K562 (cell line): ENCODE data around the gene EMD. TPM values are rescaled to one million over a fixed set of nuclear protein-coding genes. Genes with fewer than 3 reads are reported as not detected.

Experiments
- EP400 ChIP-seq: fragments of 450-650 bp; IDR thresholded peaks from 2 replicates; pipeline ENCODE4 v1.6.1; 2017; ENCODE audit warnings: antibody characterized with exemption, mild to moderate bottlenecking, moderate library complexity
- HDAC2 ChIP-seq: fragments of 450-650 bp; IDR thresholded peaks from 2 replicates; pipeline ENCODE4 v1.6.1; 2016; ENCODE audit warnings: mild to moderate bottlenecking
- HIVEP1 ChIP-seq: fragments of 250-450 bp; sonication (Bioruptor Pico); IDR thresholded peaks from 2 replicates; pipeline ENCODE4 v1.4.0; 2020; ENCODE audit warnings: mild to moderate bottlenecking
- IRF1 ChIP-seq: sonication (generic); formaldehyde crosslinking; IDR thresholded peaks from 2 replicates; pipeline ENCODE4 v1.8.0; 2022; ENCODE audit warnings: missing genetic modification reagents, mild to moderate bottlenecking, borderline replicate concordance
- JUN ChIP-seq, 2 experiments: sonication (generic) in 1 of 2; formaldehyde crosslinking in 1 of 2; IDR thresholded peaks; 2 replicates each; pipeline versions ENCODE4 v1.6.1 to v1.8.0; 2012 to 2022; ENCODE audit warnings: borderline replicate concordance in 2 of 2, mild to moderate bottlenecking in 2 of 2, improper control_type of control experiment in 1 of 2, low read depth in 1 of 2, low read length in 1 of 2, missing genetic modification reagents in 1 of 2
- KDM5B ChIP-seq: fragments of 200-600 bp; sonication (generic); IDR thresholded peaks from 2 replicates; pipeline ENCODE4 v1.6.1; 2012; ENCODE audit warnings: low read depth, mild to moderate bottlenecking, moderate library complexity, low read length, control low read depth, inconsistent platforms; ENCODE audit not compliant: insufficient replicate concordance
- MCM3 ChIP-seq: fragments of 450-650 bp; IDR thresholded peaks from 2 replicates; pipeline ENCODE4 v1.6.1; 2016
- MITF ChIP-seq: IDR thresholded peaks from 2 replicates; pipeline ENCODE4 v1.6.1; 2014; ENCODE audit warnings: antibody characterized with exemption
- NONO ChIP-seq, 2 experiments: fragments of 200-400 bp in 1 of 2; fragments of 450-650 bp in 1 of 2; formaldehyde crosslinking in 1 of 2; IDR thresholded peaks; 2 replicates each; pipeline ENCODE4 v1.6.1; 2017; ENCODE audit warnings: low read depth in 2 of 2, mild to moderate bottlenecking in 2 of 2, moderate library complexity in 2 of 2, low read length in 1 of 2
- PHB2 ChIP-seq: fragments of 450-650 bp; IDR thresholded peaks from 2 replicates; pipeline ENCODE4 v1.6.1; 2017; ENCODE audit warnings: low read depth
- RBM25 ChIP-seq: fragments of 200-400 bp; formaldehyde crosslinking; IDR thresholded peaks from 2 replicates; pipeline ENCODE4 v1.6.1; 2018; ENCODE audit warnings: low read length, low read depth, moderate library complexity; ENCODE audit not compliant: severe bottlenecking
- ZBTB8A ChIP-seq: fragments of 450-650 bp; IDR thresholded peaks from 2 replicates; pipeline ENCODE4 v1.6.1; 2018; ENCODE audit warnings: mild to moderate bottlenecking, moderate library complexity; ENCODE audit not compliant: partially characterized antibody
- ZNF347 ChIP-seq: fragments of 450-650 bp; formaldehyde crosslinking; IDR thresholded peaks from 2 replicates; pipeline ENCODE4 v1.4.0; 2020; ENCODE audit warnings: low read depth, mild to moderate bottlenecking, moderate library complexity
- ZNF740 ChIP-seq, 3 experiments: fragments of 200-800 bp in 1 of 3; sonication (Bioruptor generic) in 1 of 3; sonication (generic) in 1 of 3; formaldehyde crosslinking in 1 of 3; IDR thresholded peaks; 2 replicates each; pipeline versions ENCODE4 v1.6.1 to v1.8.0; 2016 to 2022; ENCODE audit warnings: mild to moderate bottlenecking in 2 of 3, missing compliant biosample characterization in 2 of 3, missing genetic modification characterization in 2 of 3, missing genetic modification reagents in 1 of 3
- polyA plus RNA-seq, 8 experiments: library from polyadenylated mRNA; depleted of rRNA in 4 of 8; stranded (reverse) in 5 of 8; unstranded in 3 of 8; fragments of >200 nt; fragmentation: Nextera tagmentation in 2 of 8; fragmentation: Illumina TruSeq in 1 of 8; extraction: Ambion mirVana in 2 of 8; extraction: Trizol in 1 of 8; gene quantifications; 2 replicates each; pipeline versions ENCODE4 v1.2.1 to v1.2.3, GENCODE V29; 2011 to 2014; ENCODE audit warnings: inconsistent platforms in 1 of 8, missing spikeins in 1 of 8
- total RNA-seq, 7 experiments: library from RNA; depleted of rRNA in 6 of 7; stranded (reverse); fragments of >200 nt in 6 of 7; fragmentation: Illumina TruSeq in 2 of 7; extraction: Trizol in 2 of 7; gene quantifications; 2 replicates each; pipeline versions ENCODE4 v1.2.1 to v1.2.3, GENCODE V29; 2011 to 2021; ENCODE audit warnings: low replicate concordance in 1 of 7
- TF ChIP-seq, protein P1 (sequence below): fragments of 250-450 bp; sonication (Bioruptor Pico); IDR thresholded peaks from 2 replicates; pipeline ENCODE4 v1.5.0; 2020; ENCODE audit warnings: mild to moderate bottlenecking, borderline replicate concordance
- TF ChIP-seq, protein P2 (sequence below): conservative IDR thresholded peaks from 2 replicates; pipeline ENCODE4 v1.6.1; 2011; ENCODE audit warnings: low read depth, mild to moderate bottlenecking, low read length; ENCODE audit not compliant: control insufficient read depth
- TF ChIP-seq, protein P3 (sequence below): fragments of 250-450 bp; sonication (Bioruptor Pico); IDR thresholded peaks from 2 replicates; pipeline ENCODE4 v1.8.0; 2021; ENCODE audit warnings: mild to moderate bottlenecking, moderate library complexity

Gene EMD
- total and polyA plus RNA-seq, 9 of the 15 experiments (the other 6 are each of a cell fraction or from before 2014, with no cell fraction given): 2.3 to 206 (median 61.9) TPM

GRCh38 chrX:154369449-154370299, 9.4 kb upstream of the EMD start (continued):
- TF ChIP-seq JUN (IDR thresholded peaks at IDR 0.05; ENCODE audit: borderline replicate concordance, low read depth, low read length): peak; percentile 42; the same call in 1 of the 2 replicates
- TF ChIP-seq JUN (CRISPR knock-in tag; IDR thresholded peaks at IDR 0.05; ENCODE audit: borderline replicate concordance): no peak
- TF ChIP-seq PHB2: no peak
- TF ChIP-seq HIVEP1 (CRISPR knock-in tag): no peak
- TF ChIP-seq, protein P1, sequence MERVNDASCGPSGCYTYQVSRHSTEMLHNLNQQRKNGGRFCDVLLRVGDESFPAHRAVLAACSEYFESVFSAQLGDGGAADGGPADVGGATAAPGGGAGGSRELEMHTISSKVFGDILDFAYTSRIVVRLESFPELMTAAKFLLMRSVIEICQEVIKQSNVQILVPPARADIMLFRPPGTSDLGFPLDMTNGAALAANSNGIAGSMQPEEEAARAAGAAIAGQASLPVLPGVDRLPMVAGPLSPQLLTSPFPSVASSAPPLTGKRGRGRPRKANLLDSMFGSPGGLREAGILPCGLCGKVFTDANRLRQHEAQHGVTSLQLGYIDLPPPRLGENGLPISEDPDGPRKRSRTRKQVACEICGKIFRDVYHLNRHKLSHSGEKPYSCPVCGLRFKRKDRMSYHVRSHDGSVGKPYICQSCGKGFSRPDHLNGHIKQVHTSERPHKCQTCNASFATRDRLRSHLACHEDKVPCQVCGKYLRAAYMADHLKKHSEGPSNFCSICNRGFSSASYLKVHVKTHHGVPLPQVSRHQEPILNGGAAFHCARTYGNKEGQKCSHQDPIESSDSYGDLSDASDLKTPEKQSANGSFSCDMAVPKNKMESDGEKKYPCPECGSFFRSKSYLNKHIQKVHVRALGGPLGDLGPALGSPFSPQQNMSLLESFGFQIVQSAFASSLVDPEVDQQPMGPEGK (CRISPR knock-in tag): no peak
- TF ChIP-seq KDM5B: peak; percentile 76
- no peak for TF ChIP-seq IRF1 (CRISPR knock-in tag)
- TF ChIP-seq, protein P2, sequence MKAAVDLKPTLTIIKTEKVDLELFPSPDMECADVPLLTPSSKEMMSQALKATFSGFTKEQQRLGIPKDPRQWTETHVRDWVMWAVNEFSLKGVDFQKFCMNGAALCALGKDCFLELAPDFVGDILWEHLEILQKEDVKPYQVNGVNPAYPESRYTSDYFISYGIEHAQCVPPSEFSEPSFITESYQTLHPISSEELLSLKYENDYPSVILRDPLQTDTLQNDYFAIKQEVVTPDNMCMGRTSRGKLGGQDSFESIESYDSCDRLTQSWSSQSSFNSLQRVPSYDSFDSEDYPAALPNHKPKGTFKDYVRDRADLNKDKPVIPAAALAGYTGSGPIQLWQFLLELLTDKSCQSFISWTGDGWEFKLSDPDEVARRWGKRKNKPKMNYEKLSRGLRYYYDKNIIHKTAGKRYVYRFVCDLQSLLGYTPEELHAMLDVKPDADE: peak; percentile 81
- TF ChIP-seq ZBTB8A: no peak
- no peak for TF ChIP-seq ZNF347
- TF ChIP-seq MCM3: no peak
- no peak for TF ChIP-seq HDAC2
- no peak for TF ChIP-seq RBM25
- no peak for TF ChIP-seq MITF
- 0 out of 4 replicates have a peak, but pooled peaks of 1 of the 2 experiments have one; percentile 33 for TF ChIP-seq NONO (IDR thresholded peaks at IDR 0.05; ENCODE audit: low read depth in 2 of 2, low read length in 1 of 2)
- TF ChIP-seq, protein P3, sequence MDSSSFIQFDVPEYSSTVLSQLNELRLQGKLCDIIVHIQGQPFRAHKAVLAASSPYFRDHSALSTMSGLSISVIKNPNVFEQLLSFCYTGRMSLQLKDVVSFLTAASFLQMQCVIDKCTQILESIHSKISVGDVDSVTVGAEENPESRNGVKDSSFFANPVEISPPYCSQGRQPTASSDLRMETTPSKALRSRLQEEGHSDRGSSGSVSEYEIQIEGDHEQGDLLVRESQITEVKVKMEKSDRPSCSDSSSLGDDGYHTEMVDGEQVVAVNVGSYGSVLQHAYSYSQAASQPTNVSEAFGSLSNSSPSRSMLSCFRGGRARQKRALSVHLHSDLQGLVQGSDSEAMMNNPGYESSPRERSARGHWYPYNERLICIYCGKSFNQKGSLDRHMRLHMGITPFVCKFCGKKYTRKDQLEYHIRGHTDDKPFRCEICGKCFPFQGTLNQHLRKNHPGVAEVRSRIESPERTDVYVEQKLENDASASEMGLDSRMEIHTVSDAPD (CRISPR knock-in tag): no peak
- TF ChIP-seq ZNF740 (CRISPR knock-in tag; IDR thresholded peaks at IDR 0.05): peak; percentile 76; the same call in 1 of the 2 replicates
- no peak; a peak in 1 of 4 replicates for TF ChIP-seq ZNF740 (tag; IDR thresholded peaks at IDR 0.05)
- TF ChIP-seq EP400: peak; percentile 60
